Right lobe of liver (tissue), 6 donors: ENCODE results near the gene PTGDR2. TPM values are rescaled to one million over a fixed set of nuclear protein-coding genes. Genes with fewer than 3 reads are reported as not detected.

Experiments used
- ATAC-seq, 4 donors: fragments of 200-7000 bp; cut with Tn5 transposase; one replicate each; pipeline ENCODE4 v1.9.1; 2020; ENCODE audit warnings: mild to moderate bottlenecking in 4 of 4, moderate library complexity in 4 of 4
- DNase-seq, 3 donors: peaks; one replicate each; pipeline ENCODE4 v3.0.0-alpha.2; 2020
- H3K27ac ChIP-seq, 3 donors: fragments of 200-600 bp; one replicate each; pipeline ENCODE4 v1.8.0; 2022
- H3K27me3 ChIP-seq, 2 donors: fragments of 200-600 bp; one replicate each; pipeline ENCODE4 v1.8.0; 2022
- H3K36me3 ChIP-seq, 4 donors: fragments of 200-600 bp; sonication (generic) in 1 of 4; one replicate each; pipeline versions ENCODE4 v1.5.1 to v1.8.0; 2017 to 2022; ENCODE audit warnings: control low read depth in 1 of 4
- H3K4me1 ChIP-seq, 4 donors: fragments of 200-600 bp; sonication (generic) in 1 of 4; one replicate each; pipeline versions ENCODE4 v1.5.1 to v1.8.0; 2017 to 2022; ENCODE audit warnings: control low read depth in 1 of 4
- H3K4me3 ChIP-seq, 3 donors: fragments of 200-600 bp; one replicate each; pipeline ENCODE4 v1.8.0; 2022
- H3K9me3 ChIP-seq, 4 donors: fragments of 200-600 bp; sonication (generic) in 1 of 4; one replicate each; pipeline versions ENCODE4 v1.5.1 to v1.8.0; 2017 to 2022; ENCODE audit warnings: control low read depth in 1 of 4
- CTCF ChIP-seq, 4 donors: fragments of 200-600 bp in 3 of 4; fragments of 450-650 bp in 1 of 4; IDR thresholded peaks; one replicate each; pipeline versions ENCODE4 v1.5.1 to v1.8.0; 2016 to 2022; ENCODE audit warnings: antibody characterized with exemption in 4 of 4, mild to moderate bottlenecking in 2 of 4
- POLR2A ChIP-seq: fragments of 450-650 bp; IDR thresholded peaks from one replicate; pipeline ENCODE4 v1.6.1; 2017; ENCODE audit warnings: antibody characterized with exemption, mild to moderate bottlenecking
- WGBS: methylation state at CpG from one replicate; pipeline ENCODE4 v1.1.6; 2018; ENCODE audit warnings: low coverage, low lambda C conversion rate; ENCODE audit not compliant: insufficient coverage; ENCODE audit errors: missing lambda C conversion rate; 5-methylcytosine and 5-hydroxymethylcytosine counted together
- intact Hi-C, 2 donors: fragments of 100-400 bp; cut with DNase I; formaldehyde crosslinking; loops; one replicate each; pipeline versions ENCODE4 v1.11.2 to v1.14.1; 2022
- total RNA-seq, 6 experiments: library from RNA; depleted of rRNA in 2 of 6; stranded (reverse); fragments of >200 nt in 2 of 6; fragmentation: NEBNext Ultra II Directional in 3 of 6; extraction: Animal tissue kit (Norgen Biotek cat#: 25700) in 3 of 6; gene quantifications; one replicate each; pipeline versions ENCODE4 v1.1.0 to v1.2.4, GENCODE V29; 2016 to 2023
- donor health status: DM: no; HTN: yes; CAD: no.
- donor health status: DM: no; HTN: no; CAD: no.
- donor health status: DM: no; HTN: no; CAD: no.
- donor health status: DM: no; HTN: yes; CAD: no.
- donor health status: DM: no; HTN: yes; CAD: no.

Gene PTGDR2
- total RNA-seq, 6 experiments from 2014 or later: 0.07 to 0.18 (median 0.12) TPM; not detected in 1

DNA sequence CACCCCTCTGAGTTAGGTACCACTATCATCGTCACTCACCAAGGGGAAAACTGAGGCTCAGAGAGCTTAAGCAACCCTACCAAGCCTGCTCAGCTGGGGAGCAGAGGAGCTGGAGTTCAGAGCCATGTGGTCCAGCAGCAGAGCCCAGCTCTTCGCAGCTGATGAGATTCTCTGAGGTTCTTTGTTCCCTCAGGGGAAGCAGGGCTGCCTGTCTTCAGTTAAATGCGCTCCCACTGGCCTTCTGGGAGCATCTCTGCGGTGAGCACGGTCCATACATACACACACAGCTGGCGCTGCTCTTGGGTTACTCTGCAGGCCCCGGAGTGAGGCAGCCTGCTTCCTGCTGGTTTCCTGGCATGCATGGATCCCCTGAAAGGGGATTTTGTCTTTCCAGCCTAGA lies 5.2 kb upstream of the PTGDR2 start:
- no peak for ATAC-seq
- no peaks in the 10 kb centered on the region for H3K9me3 ChIP-seq
- TF ChIP-seq POLR2A (no peak), CTCF (IDR thresholded peaks at IDR 0.05) (no peak)
- H3K4me3 ChIP-seq: no peak overlapping the region
- H3K36me3 ChIP-seq: no peaks in the 10 kb centered on the region
- no peak overlapping the region for H3K27ac ChIP-seq
- 32% methylated on average over 3 of the region's 7 CpGs for WGBS
- intact Hi-C loops: no loop called here
- DNase-seq: no peak
- no peaks in the 10 kb centered on the region for H3K27me3 ChIP-seq
- H3K4me1 ChIP-seq: no peaks in the 10 kb centered on the region

DNA sequence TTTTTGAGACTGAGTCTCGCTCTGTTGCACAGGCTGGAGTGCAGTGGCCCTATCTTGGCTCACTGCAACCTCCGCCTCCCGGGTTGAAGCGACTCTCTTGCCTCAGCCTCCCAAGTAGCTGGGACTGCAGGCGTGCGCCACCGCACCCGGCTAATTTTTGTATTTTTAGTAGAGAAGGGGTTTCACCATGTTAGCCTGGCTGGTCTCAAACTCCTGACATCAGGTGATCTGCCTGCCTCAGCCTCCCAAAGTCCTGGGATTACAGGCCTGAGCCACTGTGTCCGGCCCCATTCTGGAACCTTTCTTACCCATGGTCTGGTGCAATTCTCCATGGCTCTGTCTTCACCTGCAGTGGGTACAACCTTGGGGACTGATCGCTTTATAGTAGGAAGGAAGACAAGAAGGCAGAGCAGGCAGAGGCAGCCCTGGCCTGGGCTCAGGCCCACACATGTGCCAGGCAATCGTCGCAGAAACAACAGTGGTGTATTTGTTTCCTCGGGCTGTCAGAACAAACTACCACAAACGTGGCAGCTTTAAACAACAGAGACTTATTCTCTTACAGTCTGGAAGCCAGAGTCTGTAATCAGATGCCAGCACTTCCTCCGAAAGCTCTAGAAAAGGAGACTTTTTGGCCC lies 4.0 kb upstream of the PTGDR2 start:
- no peak overlapping the region for H3K4me3 ChIP-seq
- WGBS: 86% methylated on average over 10 of the region's 15 CpGs

GRCh38 chr11:60858731-60859464 lies 3.1 kb upstream of the PTGDR2 start:
- ATAC-seq (no peak), DNase-seq (no peak)
- intact Hi-C loops: no loop called here
- Histone ChIP-seq H3K9me3 (no peaks in the 10 kb centered on the region), H3K27me3 (no peaks in the 10 kb centered on the region), H3K27ac (no peak overlapping the region), H3K36me3 (no peaks in the 10 kb centered on the region), H3K4me1 (no peaks in the 10 kb centered on the region), H3K4me3 (no peak overlapping the region)
- WGBS: no CpG with 5 or more reads among the region's 4 CpGs
- TF ChIP-seq POLR2A (no peak), CTCF (IDR thresholded peaks at IDR 0.05) (no peak)

More for the DNA sequence above, 4.0 kb upstream of the PTGDR2 start:
- ATAC-seq (no peak), DNase-seq (no peak)
- intact Hi-C loops: no loop called here
- no peaks in the 10 kb centered on the region for H3K27me3 ChIP-seq
- TF ChIP-seq CTCF (IDR thresholded peaks at IDR 0.05) (no peak), POLR2A (no peak)
- H3K36me3 ChIP-seq: no peaks in the 10 kb centered on the region
- no peaks in the 10 kb centered on the region for H3K9me3 ChIP-seq
- H3K27ac ChIP-seq: no peak overlapping the region
- H3K4me1 ChIP-seq: no peaks in the 10 kb centered on the region

- Histone ChIP-seq H3K27ac (no peak overlapping the region), H3K36me3 (no peaks in the 10 kb centered on the region), H3K4me3 (no peak overlapping the region), H3K9me3 (no peaks in the 10 kb centered on the region), H3K4me1 (no peaks in the 10 kb centered on the region), H3K27me3 (no peaks in the 10 kb centered on the region)
- TF ChIP-seq CTCF (IDR thresholded peaks at IDR 0.05): no peak
- 67% methylated on average over 1 of the region's 8 CpGs for WGBS
- intact Hi-C loops: no loop called here
- ATAC-seq (no peak), DNase-seq (no peak)
Observed at GRCh38 chr11:60858236-60858635, 2.5 kb upstream of the PTGDR2 start.
